HG03439 (cell line): ENCODE data around the gene NOLC1.
A peak's percentile ranks its signal among the peaks of the same experiment; 100 is the strongest.

Experiments
- ATAC-seq: cut with Tn5 transposase; IDR thresholded peaks from one replicate; pipeline ENCODE4 v1.9.1; 2021; ENCODE audit warnings: mild to moderate bottlenecking, moderate library complexity; ENCODE audit not compliant: unreplicated experiment

NOLC1 gene

DNA sequence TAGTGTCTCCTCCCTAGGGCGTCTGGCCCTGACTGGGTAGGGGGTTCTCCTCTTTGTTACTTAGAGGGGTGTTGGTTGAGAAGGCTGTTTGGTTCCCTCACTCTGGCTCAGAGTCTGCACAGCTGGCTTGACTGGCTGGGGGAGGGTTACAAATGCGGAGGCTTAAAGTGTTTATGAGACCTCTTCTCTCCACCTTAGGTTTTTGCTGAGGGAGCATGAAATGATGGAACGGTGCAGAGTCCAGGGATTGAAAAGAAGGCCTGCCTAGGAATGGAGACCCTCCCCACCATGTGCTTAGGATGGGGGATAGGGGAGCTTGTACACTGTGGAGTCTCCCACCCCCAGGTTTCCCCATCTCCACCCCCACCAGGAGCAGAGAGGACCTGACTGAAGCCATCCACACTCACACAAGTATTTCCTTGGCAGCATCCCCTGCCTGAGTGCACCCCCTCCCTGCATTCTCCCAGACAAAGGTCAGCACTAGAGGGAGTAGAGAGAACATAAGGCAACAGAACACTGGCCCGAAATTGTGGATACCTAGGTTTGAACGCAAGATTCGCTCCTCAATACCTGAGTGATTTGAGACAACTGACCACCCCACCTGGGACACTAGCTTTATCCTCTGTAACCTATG lies 30.3 kb upstream of the NOLC1 start:
- no peak for ATAC-seq

GRCh38 chr10:102122450-102122849 lies 29.7 kb upstream of the NOLC1 start:
- no peak for ATAC-seq

DNA sequence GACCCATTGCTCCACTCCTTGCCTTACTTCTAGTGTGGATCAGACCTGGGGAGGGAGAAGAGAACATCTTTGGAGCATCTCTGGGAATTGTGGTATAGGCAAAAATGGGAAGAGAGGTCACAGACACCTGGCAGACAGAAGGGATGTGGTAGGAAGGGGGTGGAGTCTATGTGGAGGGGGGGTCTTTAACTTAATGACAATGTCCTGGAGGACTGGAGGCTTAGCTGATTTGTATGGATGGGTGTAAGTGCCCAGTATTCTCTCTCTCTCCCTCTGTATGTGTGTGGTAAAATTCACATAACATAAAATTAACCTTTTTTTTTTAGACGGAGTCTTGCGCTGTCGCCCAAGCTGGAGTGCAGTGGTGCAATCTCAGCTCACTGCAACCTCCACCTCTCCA lies 29.0 kb upstream of the NOLC1 start:
- no peak for ATAC-seq

DNA sequence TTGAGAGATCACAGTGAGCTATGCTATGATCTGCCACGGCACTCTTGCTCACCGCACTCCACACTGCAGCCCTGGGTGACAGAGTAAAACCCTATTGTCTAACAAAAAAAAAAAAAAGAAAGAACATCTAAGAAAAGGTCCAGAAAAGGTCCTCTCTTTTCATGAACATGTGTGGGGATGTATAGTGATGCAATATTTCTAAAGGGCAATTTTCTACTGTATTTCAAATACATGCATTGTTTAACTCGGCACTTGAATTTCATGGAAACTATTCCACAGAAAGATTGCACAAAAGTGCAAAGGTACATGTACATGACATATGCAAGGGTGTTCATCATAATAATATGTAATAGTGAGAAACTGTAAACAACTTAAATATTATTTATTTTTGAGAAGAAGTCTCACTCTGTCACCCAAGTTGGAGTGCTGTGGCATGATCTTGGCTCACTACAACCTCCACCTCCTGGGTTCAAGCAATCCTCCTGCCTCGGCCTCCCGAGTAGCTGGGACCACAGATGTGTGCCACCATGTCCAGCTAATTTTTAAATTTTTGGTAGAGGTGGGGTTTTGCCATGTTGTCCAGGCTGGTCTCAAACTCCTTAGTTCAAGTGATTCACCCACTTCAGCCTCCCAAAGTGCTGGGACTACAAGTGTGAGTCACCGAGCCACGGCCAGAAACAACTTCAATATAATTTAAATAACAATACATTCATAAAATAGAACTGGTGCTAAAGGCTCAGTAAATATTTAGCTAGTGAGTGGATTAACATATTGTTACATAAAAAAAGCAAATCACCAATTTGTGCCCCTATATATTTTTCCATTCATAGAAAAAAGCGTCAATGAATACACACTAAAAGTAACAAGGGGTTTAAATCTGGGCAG lies 20.7 kb upstream of the NOLC1 start:
- no peak for ATAC-seq

GRCh38 chr10:102132193-102132562 lies 20.0 kb upstream of the NOLC1 start:
- ATAC-seq = no peak

DNA sequence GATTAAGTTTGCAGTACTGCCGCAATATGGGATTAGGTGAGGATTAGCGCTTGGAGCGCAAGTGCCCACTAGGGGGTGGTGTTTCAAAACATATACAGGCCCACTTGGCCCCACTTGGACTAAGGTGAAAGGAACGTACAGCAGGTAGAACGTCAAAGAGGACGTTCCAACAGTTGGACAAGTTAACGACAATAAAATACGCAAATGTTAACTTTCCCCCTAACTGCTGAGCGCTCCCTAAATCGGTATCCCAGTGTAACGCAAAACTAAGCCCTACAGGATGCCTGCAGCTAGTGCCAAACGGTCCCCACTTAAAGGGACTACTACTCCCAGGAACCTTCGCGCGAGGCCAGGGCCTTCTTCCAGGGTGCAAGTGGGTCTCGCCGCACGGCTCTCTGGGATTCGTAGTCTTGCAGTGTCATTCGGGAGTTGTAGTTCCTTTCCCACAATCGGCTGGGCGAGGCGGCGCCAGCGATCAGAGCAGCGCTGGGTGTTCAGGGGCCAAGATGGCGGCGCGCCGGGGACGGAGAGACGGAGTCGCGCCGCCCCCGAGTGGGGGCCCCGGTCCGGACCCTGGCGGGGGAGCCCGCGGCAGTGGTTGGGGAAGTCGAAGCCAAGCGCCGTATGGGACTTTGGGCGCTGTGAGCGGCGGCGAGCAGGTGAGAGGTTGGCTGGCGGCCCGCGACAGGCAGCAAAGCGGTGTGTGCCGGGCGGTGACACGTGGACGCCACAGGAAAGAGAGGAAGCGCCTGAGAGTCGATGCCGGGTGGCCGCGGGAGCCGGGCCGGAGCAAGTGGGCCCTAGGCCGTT lies 19.4 kb upstream of the NOLC1 start, which contains the start of gene PPRC1:
Gene PPRC1, plus strand, starts transcription at position 478 of the 810 bp plus-strand sequence. Its CDS starts 29 bp downstream, at position 507.
- peak; percentile 92 for ATAC-seq

- peak; percentile 5 for ATAC-seq
Observed at GRCh38 chr10:102133373-102134195, 18.6 kb upstream of the NOLC1 start.

- ATAC-seq = no peak
Observed at GRCh38 chr10:102134416-102134815, 17.8 kb upstream of the NOLC1 start.

DNA sequence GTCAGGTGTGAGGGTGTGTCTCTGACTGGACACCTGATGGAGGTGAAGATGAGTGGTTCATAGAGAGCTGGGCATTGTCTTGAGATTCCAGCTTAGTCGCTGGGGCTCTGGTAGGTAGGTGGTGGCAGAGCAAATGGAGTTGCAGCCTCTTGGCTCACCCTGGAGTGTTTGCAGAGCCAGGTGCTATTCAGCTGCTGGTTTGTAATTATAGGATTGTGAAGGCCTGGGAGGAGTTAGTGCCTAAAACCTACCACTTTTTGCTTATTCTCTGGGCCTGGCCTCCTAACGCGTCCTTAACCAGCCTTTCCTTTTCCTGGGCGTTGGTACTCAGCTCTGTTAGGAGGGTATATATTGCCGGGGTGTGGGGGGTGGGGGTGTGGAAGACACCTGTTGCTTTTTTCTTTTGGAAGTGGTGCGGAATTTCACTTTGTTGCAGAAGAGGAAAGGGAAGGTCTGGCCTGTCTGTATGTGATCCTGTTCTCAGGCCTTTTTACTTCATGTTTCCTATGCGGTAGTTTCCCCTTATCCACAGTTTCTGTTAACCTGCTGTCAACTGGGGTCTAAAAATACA lies 16.1 kb upstream of the NOLC1 start:
- no peak for ATAC-seq

DNA sequence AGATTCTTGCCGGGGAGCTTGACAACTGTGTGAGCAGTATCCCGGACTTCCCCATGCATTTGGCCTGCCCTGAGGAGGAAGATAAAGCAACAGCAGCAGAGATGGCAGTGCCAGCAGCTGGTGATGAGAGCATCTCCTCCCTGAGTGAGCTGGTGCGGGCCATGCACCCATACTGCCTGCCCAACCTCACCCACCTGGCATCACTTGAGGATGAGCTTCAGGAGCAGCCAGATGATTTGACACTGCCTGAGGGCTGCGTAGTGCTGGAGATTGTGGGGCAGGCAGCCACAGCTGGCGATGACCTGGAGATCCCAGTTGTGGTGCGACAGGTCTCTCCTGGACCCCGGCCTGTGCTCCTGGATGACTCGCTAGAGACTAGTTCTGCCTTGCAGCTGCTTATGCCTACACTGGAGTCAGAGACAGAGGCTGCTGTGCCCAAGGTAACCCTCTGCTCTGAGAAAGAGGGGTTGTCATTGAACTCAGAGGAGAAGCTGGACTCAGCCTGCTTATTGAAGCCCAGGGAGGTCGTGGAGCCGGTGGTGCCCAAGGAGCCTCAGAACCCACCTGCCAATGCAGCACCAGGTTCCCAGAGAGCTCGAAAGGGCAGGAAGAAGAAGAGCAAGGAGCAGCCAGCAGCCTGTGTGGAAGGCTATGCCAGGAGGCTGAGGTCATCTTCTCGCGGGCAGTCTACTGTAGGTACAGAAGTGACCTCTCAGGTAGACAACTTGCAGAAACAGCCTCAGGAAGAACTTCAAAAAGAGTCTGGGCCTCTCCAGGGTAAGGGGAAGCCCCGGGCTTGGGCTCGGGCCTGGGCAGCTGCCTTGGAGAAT lies 12.7 kb upstream of the NOLC1 start:
- ATAC-seq = no peak

- ATAC-seq = no peak
Observed at GRCh38 chr10:102140218-102140617, 12.0 kb upstream of the NOLC1 start.

GRCh38 chr10:102140913-102141540 lies 11.2 kb upstream of the NOLC1 start:
- no peak for ATAC-seq

DNA sequence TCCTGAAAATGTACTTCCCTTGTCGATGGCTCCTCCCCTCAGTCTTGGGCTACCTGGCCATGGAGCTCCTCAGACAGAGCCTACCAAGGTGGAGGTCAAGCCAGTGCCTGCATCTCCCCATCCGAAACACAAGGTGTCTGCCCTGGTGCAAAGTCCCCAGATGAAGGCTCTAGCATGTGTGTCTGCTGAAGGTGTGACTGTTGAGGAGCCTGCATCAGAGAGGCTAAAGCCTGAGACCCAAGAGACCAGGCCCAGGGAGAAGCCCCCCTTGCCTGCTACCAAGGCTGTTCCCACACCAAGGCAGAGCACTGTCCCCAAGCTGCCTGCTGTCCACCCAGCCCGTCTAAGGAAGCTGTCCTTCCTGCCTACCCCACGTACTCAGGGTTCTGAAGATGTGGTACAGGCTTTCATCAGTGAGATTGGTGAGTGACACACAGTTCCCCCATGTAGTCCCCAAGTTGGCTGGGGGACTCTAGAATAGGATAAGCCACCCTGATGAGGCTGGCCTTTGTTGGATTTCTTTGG lies 10.5 kb upstream of the NOLC1 start:
- no peak for ATAC-seq

DNA sequence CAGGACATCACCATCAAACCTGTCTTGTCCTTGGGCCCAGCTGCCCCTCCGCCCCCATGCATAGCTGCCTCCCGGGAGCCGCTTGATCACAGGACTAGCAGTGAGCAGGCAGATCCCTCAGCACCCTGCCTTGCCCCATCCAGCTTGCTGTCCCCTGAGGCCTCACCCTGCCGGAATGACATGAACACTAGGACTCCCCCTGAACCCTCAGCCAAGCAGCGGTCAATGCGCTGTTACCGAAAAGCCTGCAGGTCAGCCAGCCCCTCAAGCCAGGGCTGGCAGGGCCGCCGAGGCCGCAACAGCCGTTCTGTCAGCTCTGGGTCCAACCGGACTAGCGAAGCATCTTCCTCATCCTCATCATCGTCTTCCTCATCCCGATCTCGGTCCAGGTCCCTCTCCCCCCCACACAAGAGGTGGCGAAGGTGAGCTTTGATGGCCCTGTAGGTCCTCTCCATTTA lies 5.2 kb upstream of the NOLC1 start:
- no peak for ATAC-seq

DNA sequence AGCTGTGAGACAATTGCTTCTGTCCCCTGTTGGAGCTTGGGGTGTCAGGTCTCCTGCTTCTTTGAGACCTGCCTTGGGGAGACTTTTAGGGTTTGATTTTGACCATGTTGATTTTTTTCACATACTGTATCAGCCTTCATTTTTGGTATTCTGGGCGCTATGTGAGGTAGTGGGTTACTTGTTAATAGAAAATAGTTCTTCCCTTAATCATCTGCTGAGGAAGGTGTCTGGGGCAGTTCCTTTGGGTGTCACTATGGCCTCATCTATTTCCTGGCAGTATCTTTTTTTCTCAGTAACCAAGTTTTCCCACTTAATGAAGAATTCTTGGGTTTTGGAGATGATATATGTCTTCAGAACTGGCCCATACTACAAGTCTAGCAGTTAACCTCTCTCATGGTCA lies 4.6 kb upstream of the NOLC1 start:
- ATAC-seq = no peak

GRCh38 chr10:102148275-102148674 lies 3.9 kb upstream of the NOLC1 start:
- ATAC-seq = no peak

GRCh38 chr10:102150970-102151773 lies 1.0 kb upstream of the NOLC1 start:
- ATAC-seq = no peak

- peak; percentile 21 for ATAC-seq
Observed at GRCh38 chr10:102152545-102152890, 329 bp downstream of the NOLC1 start.
